ENCODE measurements around the gene IARS2.
A peak's percentile ranks its signal among the peaks of the same experiment; 100 is the strongest.
"Not testable (repeated sequence)": the region's sequence is repeated elsewhere in the genome, so short reads cannot be mapped to it uniquely, and the experiment has no call there.

IARS2 gene

GRCh38 chr1:220160027-220160426, 66.1 kb downstream of the IARS2 start:
- DNase-seq (ENCODE audit: insufficient read length, low spot score) (no peak), FAIRE-seq (no peak)

GRCh38 chr1:220164116-220164515, 70.2 kb downstream of the IARS2 start:
- DNase-seq (ENCODE audit: insufficient read length, low spot score) (no peak), FAIRE-seq (no peak)

GRCh38 chr1:220164517-220164916, 70.6 kb downstream of the IARS2 start:
- FAIRE-seq = no peak
- DNase-seq (ENCODE audit: insufficient read length, low spot score) = no peak

- no peak for DNase-seq (ENCODE audit: insufficient read length, low spot score)
- FAIRE-seq = no peak
Measured at GRCh38 chr1:220166853-220167252, 72.9 kb downstream of the IARS2 start.

- DNase-seq (ENCODE audit: insufficient read length, low spot score); FAIRE-seq: not testable (repeated sequence)
Measured at GRCh38 chr1:220169887-220170286, 76.0 kb downstream of the IARS2 start.

- FAIRE-seq (no peak), DNase-seq (ENCODE audit: insufficient read length, low spot score) (no peak)
Measured at GRCh38 chr1:220170836-220171526, 77.0 kb downstream of the IARS2 start.

- no peak for FAIRE-seq
Measured at GRCh38 chr1:220176540-220176939, 82.6 kb downstream of the IARS2 start.

GRCh38 chr1:220182111-220182510, 88.2 kb downstream of the IARS2 start:
- DNase-seq (ENCODE audit: insufficient read length, low spot score) (no peak), FAIRE-seq (no peak)

More at GRCh38 chr1:220176540-220176939, 82.6 kb downstream of the IARS2 start:
- DNase-seq (ENCODE audit: insufficient read length, low spot score) = no peak

GRCh38 chr1:220182656-220183055, 88.7 kb downstream of the IARS2 start:
- DNase-seq (ENCODE audit: insufficient read length, low spot score) (peak; percentile 1), FAIRE-seq (no peak)

GRCh38 chr1:220184506-220184905, 90.6 kb downstream of the IARS2 start:
- FAIRE-seq (no peak), DNase-seq (ENCODE audit: insufficient read length, low spot score) (no peak)

GRCh38 chr1:220186752-220187151, 92.8 kb downstream of the IARS2 start:
- FAIRE-seq = no peak
- no peak for DNase-seq (ENCODE audit: insufficient read length, low spot score)

GRCh38 chr1:220188538-220188937, 94.6 kb downstream of the IARS2 start:
- no peak for FAIRE-seq
- DNase-seq (ENCODE audit: insufficient read length, low spot score) = no peak

- FAIRE-seq (no peak), DNase-seq (ENCODE audit: insufficient read length, low spot score) (peak; percentile 20)
Measured at GRCh38 chr1:220189750-220190347, 95.9 kb downstream of the IARS2 start.

GRCh38 chr1:220195701-220196100, 101.8 kb downstream of the IARS2 start:
- FAIRE-seq (no peak), DNase-seq (ENCODE audit: insufficient read length, low spot score) (no peak)

All from HTR-8/SVneo (cell line).